H1 (cell line): Measurements from ENCODE around the gene LNPEP. TPM values are rescaled to one million over a fixed set of nuclear protein-coding genes. Genes with fewer than 3 reads are reported as not detected.

Source experiments
- CHD2 ChIP-seq: IDR thresholded peaks from 2 replicates; pipeline ENCODE4 v1.6.1; 2012; ENCODE audit warnings: low read length, improper control_type of control experiment
- RBBP5 ChIP-seq: IDR thresholded peaks from 2 replicates; pipeline ENCODE4 v1.7.1; 2012; ENCODE audit warnings: low read depth, mild to moderate bottlenecking, inconsistent platforms, low read length, moderate library complexity, borderline replicate concordance
- RNF2 ChIP-seq: fragments of 200-900, 300-1000 bp; sonication (generic); IDR thresholded peaks from 2 replicates; pipeline ENCODE4 v1.7.1; 2016; ENCODE audit warnings: borderline replicate concordance, low read depth, mild to moderate bottlenecking, antibody characterized with exemption, low read length; ENCODE audit not compliant: poor library complexity, severe bottlenecking; ENCODE audit errors: missing control alignments
- polyA plus RNA-seq, 7 experiments: library from polyadenylated mRNA; depleted of rRNA in 3 of 7; stranded (reverse) in 5 of 7; unstranded in 2 of 7; fragments of >200 nt in 5 of 7; fragments of 200-250 nt in 2 of 7; gene quantifications; 1 replicate in 5 of 7; 2 replicates in 1 of 7; 4 replicates in 1 of 7; pipeline versions ENCODE4 v1.2.1 to v1.2.3, GENCODE V29; 2011 to 2013; ENCODE audit warnings: missing spikeins in 2 of 7, mixed read lengths in 2 of 7
- total RNA-seq: library from RNA; stranded (reverse); fragmentation: NEBNext Ultra II Directional; extraction: Animal tissue kit (Norgen Biotek cat#: 25700); gene quantifications from 2 replicates; pipeline ENCODE4 v1.2.1, GENCODE V29; 2021
- TF ChIP-seq, protein P1 (sequence below): IDR thresholded peaks from 2 replicates; pipeline ENCODE4 v1.6.1; 2011; ENCODE audit warnings: low read length, improper control_type of control experiment

The LNPEP gene
- total and polyA plus RNA-seq, 2 of the 8 experiments (the other 6 are each of a cell fraction or from before 2014, with no cell fraction given) = 1.8 to 4.5 TPM

DNA sequence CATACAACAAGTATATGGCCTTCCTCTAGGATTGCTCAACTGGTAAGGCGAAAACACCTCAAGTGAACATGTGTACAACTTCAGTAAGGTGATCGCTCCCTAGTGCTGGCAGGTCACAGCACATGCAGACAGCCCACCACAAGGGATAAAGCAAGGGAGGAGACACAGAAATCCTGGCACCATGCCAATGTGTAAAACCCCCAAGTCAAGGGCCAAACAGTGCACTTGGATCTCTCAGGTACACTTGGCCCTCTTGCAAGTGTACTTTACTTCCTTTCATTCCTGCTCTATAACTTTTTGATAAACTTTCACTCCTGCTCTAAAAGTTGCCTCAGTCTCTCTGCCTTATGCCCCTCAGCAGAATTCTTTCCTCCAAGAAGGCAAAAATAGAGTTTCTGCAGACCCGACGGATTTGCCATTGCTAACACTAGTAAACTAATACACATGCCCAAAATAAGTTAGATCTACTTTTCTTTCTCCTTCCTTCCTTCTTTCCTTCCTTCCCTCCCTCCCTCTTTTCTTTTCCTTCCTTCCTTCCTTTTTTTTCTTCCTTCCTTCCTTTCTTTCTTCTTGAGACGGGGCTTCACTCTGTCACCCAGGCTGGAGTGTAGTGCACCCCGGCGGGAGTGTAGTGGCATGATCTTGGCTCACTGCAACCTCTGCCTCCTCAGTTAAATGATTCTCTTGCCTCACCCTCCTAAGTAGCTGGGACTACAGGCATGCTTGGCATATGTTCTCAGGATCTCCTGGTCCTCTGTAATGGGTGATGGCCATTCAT lies 6.8 kb upstream of the LNPEP start (continued):
- TF ChIP-seq CHD2 = no peak
- no peak for TF ChIP-seq RNF2
- TF ChIP-seq, protein P1, sequence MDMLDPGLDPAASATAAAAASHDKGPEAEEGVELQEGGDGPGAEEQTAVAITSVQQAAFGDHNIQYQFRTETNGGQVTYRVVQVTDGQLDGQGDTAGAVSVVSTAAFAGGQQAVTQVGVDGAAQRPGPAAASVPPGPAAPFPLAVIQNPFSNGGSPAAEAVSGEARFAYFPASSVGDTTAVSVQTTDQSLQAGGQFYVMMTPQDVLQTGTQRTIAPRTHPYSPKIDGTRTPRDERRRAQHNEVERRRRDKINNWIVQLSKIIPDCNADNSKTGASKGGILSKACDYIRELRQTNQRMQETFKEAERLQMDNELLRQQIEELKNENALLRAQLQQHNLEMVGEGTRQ = no peak
- no peak for TF ChIP-seq RBBP5
